GM20431 (cell line): ENCODE data around the gene KRTAP5-4.
"Not testable (repeated sequence)": the region's sequence is repeated elsewhere in the genome, so short reads cannot be mapped to it uniquely, and the experiment has no call there.

ENCODE experiments used
- in situ Hi-C: fragments of 300-500 bp; cut with MseI, MboI; formaldehyde crosslinking; loops from one replicate; pipeline ENCODE4 v1.15.0; 2020; ENCODE audit warnings: low sequenced_read_pairs; ENCODE audit not compliant: unreplicated experiment

Gene KRTAP5-4

GRCh38 chr11:1622086-1622485 lies at the start of gene KRTAP5-4:
Gene KRTAP5-4 (minus strand): TSS chr11:1622138. CDS start chr11:1622093, 45 bp downstream.
- in situ Hi-C loops = no loop called here

GRCh38 chr11:1671658-1672057 lies 49.7 kb upstream of the KRTAP5-4 start:
- in situ Hi-C loops = no loop called here

GRCh38 chr11:1670905-1671371 lies 49.0 kb upstream of the KRTAP5-4 start:
- in situ Hi-C loops = no loop called here

- in situ Hi-C loops = not testable (repeated sequence)
Measured at GRCh38 chr11:1670457-1670856, 48.5 kb upstream of the KRTAP5-4 start.

GRCh38 chr11:1669546-1670218 lies 47.7 kb upstream of the KRTAP5-4 start:
- in situ Hi-C loops = no loop called here

GRCh38 chr11:1668911-1669473 lies 47.1 kb upstream of the KRTAP5-4 start:
- in situ Hi-C loops = no loop called here

GRCh38 chr11:1667906-1668305 lies 46.0 kb upstream of the KRTAP5-4 start:
- in situ Hi-C loops = no loop called here

- in situ Hi-C loops = no loop called here
Measured at GRCh38 chr11:1667121-1667850, 45.3 kb upstream of the KRTAP5-4 start.

- in situ Hi-C loops = no loop called here
Measured at GRCh38 chr11:1665313-1665712, 43.4 kb upstream of the KRTAP5-4 start.

GRCh38 chr11:1662699-1663283 lies 40.9 kb upstream of the KRTAP5-4 start:
- in situ Hi-C loops = not testable (repeated sequence)

- in situ Hi-C loops = not testable (repeated sequence)
Measured at GRCh38 chr11:1661454-1662269, 39.7 kb upstream of the KRTAP5-4 start.

GRCh38 chr11:1660111-1660867 lies 38.4 kb upstream of the KRTAP5-4 start:
- in situ Hi-C loops = no loop called here

GRCh38 chr11:1659506-1659905 lies 37.6 kb upstream of the KRTAP5-4 start:
- in situ Hi-C loops = no loop called here

- in situ Hi-C loops = no loop called here
Measured at GRCh38 chr11:1656670-1657069, 34.7 kb upstream of the KRTAP5-4 start.

- in situ Hi-C loops = no loop called here
Measured at GRCh38 chr11:1656061-1656441, 34.1 kb upstream of the KRTAP5-4 start.

- in situ Hi-C loops = no loop called here
Measured at GRCh38 chr11:1655168-1656060, 33.5 kb upstream of the KRTAP5-4 start.

GRCh38 chr11:1654388-1655167 lies 32.6 kb upstream of the KRTAP5-4 start:
- in situ Hi-C loops = no loop called here
